Activated naive CD4-positive, alpha-beta T cell treated with anti-CD3 and anti-CD28 coated beads, Interleukin-2, amount 50 U/mL, for 72 hours (primary cell): ENCODE results near the gene SEMA4C. TPM values are rescaled to one million over a fixed set of nuclear protein-coding genes. Genes with fewer than 3 reads are reported as not detected.

Experiments
- ATAC-seq, 2 donors: fragments of 150-1000 bp; cut with Tn5 transposase; 2 replicates each; pipeline ENCODE4 v1.10.0; 2021; ENCODE audit warnings: mild to moderate bottlenecking in 2 of 2, moderate library complexity in 2 of 2
- DNase-seq, 2 donors: peaks; one replicate each; pipeline ENCODE4 v3.0.0; 2021 to 2022; ENCODE audit warnings: low spot score in 2 of 2
- H3K27ac Mint-ChIP-seq, 2 donors: one replicate each; pipeline ENCODE4 v1.8.0; 2022; ENCODE audit warnings: mild to moderate bottlenecking in 2 of 2, mixed read lengths in 2 of 2
- H3K36me3 Mint-ChIP-seq, 2 donors: one replicate each; pipeline ENCODE4 v1.8.0; 2022; ENCODE audit warnings: mixed read lengths in 2 of 2
- H3K9me3 Mint-ChIP-seq, 2 donors: one replicate each; pipeline ENCODE4 v1.8.0; 2022; ENCODE audit warnings: mixed read lengths in 2 of 2
- total RNA-seq, 2 donors: library from RNA; stranded (reverse); gene quantifications; one replicate each; pipeline ENCODE4 v1.2.3, GENCODE V29; 2022

Gene SEMA4C, protein sequence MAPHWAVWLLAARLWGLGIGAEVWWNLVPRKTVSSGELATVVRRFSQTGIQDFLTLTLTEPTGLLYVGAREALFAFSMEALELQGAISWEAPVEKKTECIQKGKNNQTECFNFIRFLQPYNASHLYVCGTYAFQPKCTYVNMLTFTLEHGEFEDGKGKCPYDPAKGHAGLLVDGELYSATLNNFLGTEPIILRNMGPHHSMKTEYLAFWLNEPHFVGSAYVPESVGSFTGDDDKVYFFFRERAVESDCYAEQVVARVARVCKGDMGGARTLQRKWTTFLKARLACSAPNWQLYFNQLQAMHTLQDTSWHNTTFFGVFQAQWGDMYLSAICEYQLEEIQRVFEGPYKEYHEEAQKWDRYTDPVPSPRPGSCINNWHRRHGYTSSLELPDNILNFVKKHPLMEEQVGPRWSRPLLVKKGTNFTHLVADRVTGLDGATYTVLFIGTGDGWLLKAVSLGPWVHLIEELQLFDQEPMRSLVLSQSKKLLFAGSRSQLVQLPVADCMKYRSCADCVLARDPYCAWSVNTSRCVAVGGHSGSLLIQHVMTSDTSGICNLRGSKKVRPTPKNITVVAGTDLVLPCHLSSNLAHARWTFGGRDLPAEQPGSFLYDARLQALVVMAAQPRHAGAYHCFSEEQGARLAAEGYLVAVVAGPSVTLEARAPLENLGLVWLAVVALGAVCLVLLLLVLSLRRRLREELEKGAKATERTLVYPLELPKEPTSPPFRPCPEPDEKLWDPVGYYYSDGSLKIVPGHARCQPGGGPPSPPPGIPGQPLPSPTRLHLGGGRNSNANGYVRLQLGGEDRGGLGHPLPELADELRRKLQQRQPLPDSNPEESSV
- total RNA-seq = 10 to 100 TPM in 1 of 2 donors, 1 to 10 TPM in 1; 6.8 to 10.8 TPM

DNA sequence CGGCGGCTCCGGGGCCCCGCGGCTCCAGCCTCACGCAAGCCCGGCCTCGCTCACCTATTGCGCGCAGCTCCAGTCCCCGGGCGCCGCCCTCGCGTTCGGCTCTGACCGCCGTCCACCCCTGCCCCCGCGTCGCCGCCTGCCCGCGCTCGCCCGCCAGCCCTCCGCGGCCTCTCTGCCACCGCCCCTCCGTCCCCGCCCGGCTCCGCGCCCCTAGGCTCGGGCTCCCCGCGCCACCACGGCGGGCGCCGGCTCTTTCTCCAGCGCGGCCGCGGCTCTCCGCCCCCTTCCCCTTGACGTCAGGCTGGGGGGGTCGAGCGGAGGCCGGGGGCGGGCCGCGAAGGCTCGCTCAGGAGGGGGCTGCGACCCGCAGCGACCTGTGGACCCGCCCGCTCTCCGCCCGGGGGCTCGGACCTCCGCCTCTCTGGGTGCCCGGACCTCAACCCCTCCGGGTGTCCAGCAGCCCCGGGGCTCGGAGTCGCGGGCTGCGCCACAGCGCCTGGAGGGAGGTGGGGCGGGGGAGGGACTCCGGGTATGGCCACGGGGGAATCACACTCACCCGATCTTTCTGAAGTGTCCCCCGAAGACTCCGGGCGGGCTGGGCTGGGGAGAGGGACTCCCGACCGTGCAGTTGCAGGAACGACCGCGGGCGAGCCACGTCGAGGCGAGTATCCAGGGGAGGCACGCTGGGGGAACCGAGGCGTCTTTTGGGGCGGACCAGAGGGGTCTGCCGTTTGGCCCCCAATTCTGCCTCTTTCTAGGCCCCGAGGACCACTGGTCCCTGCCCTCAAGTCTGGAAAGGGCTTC is at the start of gene SEMA4C:
Gene SEMA4C (minus strand): TSS at position 259 of the 804 bp plus-strand sequence. CDS start 2,194 bp downstream, outside the sequence.
- DNase-seq (peak in 1 of 2 donors; percentile 41), ATAC-seq (peak; percentile 15 to 42)
- Mint-ChIP-seq H3K27ac (no peak within 1 kb of the TSS), H3K9me3 (no peaks in the 10 kb centered on the region), H3K36me3 (no peaks in the 10 kb centered on the region)

DNA sequence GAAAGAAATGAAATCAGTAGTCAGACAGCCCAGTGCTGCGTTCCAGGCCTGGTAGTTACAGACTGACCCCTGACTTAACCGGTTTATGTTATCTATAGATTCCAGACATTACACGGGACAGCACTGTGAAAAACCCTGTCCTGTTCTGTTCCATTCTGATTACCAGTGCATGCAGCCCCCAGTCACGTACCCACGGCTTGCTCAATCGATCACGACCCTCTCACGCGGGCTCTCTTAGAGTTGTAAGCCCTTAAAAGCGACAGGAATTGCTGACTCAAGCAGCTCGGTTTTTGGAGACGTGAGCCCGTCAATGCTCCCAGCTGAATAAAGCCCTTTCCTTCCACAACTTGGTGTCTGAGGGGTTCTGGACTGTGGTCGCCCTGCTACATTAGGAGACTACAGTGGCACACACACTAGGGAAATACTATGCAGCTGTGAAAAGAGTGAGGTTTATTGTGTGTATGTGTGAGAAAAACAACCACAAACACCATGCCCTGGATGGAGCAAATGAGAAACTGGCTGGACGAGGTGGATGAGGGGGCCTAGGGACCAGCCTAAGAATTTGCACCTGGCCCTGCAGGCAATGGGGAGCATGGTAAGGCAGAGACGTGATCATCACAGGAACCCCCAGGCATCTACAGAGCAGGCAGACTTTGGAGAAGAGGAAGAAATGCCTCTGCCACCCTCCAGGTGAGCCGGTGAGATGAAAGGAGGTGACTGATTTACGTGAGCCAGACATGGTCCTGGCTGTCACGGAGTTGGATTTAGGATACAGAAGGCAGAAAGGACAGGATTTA is 49.1 kb upstream of the SEMA4C start:
- DNase-seq = no peak
- Mint-ChIP-seq H3K27ac (peak overlapping the region in 1 of 2 donors; percentile 43), H3K9me3 (peaks cover 11 to 20% of the 10 kb centered on the region in 2 donors), H3K36me3 (peaks cover 19 to 27% of the 10 kb centered on the region in 2 donors)
- ATAC-seq = no peak

DNA sequence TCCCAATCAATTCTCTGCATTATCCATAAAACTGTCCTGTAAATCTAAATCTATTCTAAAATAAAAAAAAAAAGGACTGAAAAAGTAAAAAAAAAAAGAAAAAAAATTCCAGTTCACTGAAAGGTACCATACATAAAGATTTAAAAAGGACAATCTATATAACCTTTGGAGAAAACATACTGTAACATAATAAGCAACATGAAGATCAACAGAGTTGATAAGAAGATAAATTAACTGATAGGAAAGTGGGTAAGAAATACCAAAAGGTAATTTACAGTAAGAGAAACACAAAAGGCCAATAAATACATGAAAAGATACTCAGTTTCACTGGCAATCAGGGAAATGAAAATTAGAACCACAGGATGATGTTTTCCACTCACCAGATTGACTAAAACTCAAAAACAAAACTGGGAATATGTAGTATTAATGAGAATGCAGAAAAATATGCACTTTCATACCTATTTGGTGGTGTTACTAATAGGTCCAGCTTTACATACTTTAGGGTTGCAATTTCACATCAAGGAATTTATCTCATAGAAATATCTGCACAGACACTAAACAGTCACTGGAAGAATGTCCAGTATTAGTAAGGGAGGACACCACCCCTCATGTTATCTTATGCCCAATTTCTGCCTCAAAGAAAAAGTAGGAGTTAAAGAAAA is 48.3 kb upstream of the SEMA4C start:
- ATAC-seq (no peak), DNase-seq (no peak)
- Mint-ChIP-seq H3K36me3 (peaks cover 19 to 31% of the 10 kb centered on the region in 2 donors), H3K9me3 (peaks cover 11 to 23% of the 10 kb centered on the region in 2 donors), H3K27ac (no peak overlapping the region)

DNA sequence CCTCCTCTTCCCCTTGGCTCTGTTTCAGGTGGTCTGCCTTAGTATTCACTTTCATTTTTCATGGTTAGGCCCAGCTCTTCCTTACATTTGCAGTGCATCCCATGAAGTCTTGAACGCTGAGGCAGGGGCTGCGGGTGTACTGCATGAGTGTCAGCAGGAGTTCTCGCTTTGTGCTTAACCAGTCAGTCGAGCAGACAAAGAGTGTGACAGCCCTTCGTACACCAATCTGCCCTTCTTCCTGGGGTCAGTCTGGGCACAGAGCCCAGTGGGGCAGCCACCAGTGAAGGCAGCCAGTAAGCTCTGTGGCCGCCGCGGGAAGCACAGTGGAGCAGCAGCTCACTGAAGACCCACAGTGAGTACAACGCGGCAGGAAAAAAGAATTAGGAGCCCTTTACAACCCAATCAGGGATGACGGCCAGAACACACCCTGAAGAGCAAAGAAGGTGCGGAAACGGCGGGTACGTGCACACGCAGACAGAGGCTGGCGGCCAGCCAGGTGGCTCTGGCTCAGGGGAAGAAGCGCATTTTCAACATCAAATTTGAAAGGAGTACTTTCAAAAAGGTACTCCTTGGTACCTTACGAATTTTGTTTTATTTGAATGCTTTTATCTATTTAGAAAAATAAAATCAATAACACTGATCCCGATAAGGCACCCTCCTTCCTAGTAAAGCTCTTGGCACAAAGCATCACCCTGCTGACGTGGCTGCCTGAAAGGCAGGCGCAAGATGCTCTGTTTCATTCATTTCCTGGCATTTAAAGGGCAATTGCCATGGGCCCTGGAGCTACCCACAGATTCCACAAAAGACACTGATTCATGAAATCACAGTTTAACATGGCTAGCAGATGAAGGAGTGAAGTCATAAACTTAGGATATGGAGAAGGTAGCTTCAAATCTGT is 47.0 kb upstream of the SEMA4C start:
- no peak for DNase-seq
- Mint-ChIP-seq H3K9me3 (peaks cover 11 to 23% of the 10 kb centered on the region in 2 donors), H3K27ac (no peak overlapping the region), H3K36me3 (peaks cover 19 to 31% of the 10 kb centered on the region in 2 donors)
- ATAC-seq = no peak

DNA sequence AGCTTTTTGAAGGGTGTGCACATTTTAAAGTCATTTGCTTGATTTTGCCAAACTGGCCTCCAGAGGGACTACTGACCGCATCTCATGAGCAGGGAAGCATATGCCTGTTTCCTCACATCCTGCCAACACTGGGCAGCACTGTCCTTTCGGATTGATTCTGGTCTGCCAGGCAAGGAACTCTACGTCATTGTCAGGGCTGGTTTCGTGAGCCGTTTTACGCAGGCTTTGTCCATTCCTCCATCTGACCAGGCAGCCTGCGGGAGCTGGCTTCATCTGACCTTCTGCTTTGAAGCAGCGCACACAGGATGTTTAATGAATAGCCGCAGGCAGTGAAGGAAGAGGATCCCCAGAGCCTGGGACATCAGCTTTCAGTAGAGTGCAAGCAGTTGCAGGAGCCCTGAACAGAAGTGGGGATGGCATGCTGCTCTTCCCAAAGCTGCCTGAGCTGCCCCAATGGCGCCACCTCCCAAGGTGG is 46.3 kb upstream of the SEMA4C start:
- DNase-seq (no peak), ATAC-seq (no peak)
- Mint-ChIP-seq H3K9me3 (peaks cover 11 to 23% of the 10 kb centered on the region in 2 donors), H3K36me3 (peaks cover 19 to 31% of the 10 kb centered on the region in 2 donors), H3K27ac (no peak overlapping the region)

DNA sequence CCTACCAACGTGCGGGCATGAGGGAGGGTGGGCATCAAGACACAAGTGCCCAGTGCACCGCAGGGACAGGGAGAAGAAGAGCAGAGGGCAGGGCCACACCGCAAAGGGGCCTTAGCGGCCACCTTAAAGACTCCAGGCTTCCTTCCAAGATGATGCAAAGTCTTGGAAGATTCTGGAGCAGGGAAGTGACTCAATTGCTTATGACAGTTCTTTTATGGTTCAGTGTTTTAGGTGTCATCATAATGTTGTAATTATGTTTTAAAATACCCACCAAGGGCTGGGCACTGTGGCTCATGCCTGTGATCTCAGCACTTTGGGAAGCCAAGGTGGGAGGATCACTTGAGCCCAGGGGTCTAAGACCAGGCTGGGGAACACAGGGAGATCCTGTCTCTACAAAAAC is 44.5 kb upstream of the SEMA4C start:
- Mint-ChIP-seq H3K9me3 (peaks cover 11 to 23% of the 10 kb centered on the region in 2 donors), H3K27ac (peak overlapping the region in 1 of 2 donors; percentile 19), H3K36me3 (peaks cover 19 to 31% of the 10 kb centered on the region in 2 donors)
- DNase-seq = no peak
- no peak for ATAC-seq

DNA sequence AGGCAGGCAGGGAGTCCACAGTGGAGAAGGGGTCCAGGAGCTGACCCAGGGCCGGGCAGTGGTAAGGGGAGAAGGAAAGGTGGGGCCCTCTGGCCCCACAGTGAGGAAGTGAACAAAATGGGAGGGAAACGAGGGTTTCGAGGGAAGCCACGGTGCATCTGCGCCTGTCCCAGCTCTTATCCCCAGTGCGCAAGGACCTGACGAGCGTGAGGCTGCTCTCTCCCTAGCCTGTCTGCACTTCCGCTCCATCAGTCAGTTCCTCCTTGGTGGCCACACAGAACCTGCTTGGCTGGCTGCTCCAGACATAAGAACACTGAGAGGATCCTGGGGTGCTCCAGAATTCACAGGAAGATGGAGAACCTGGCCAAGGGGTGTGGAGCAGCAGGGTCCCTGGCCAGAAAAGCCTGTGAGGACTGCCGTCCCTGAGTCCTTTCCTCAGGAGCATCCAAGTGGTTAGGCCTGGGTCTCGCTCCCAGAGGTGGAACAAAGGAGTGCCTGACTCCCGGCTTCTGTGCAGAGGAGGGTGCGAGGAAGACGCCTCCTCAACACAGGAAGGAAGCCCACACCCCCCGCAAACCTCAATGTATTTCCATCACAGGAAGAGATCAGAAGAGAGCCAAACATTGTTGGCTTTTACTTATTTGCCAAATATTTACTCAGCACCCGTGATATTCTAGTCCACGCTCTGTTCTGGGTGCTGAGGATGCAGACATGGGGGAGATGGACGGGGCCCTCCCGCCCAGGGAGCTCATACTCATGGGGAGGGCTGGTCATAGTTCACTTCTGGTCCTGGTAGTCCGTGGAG is 43.7 kb upstream of the SEMA4C start:
- H3K27ac Mint-ChIP-seq = peak overlapping the region; percentile 19 to 63
- peaks cover 19 to 31% of the 10 kb centered on the region in 2 donors for H3K36me3 Mint-ChIP-seq
- ATAC-seq (peak; percentile 86 to 90), DNase-seq (peak in 1 of 2 donors; percentile 43)
- H3K9me3 Mint-ChIP-seq = peaks cover 11 to 23% of the 10 kb centered on the region in 2 donors

DNA sequence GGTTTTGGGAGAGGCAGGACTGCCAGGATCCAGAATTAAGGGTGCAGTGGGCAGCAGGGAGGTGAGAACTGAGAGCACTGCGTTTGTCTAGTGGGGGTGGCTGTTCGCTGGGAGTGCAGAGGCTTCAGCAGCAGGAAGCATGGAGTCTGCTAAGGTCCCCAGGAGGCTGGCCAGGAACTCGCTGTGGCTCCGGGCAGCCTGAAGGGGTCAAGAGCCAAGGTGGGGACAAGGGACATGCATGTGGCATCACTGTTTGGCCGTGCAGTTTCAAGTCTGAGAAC is 43.2 kb upstream of the SEMA4C start:
- Mint-ChIP-seq H3K36me3 (peaks cover 19 to 31% of the 10 kb centered on the region in 2 donors), H3K27ac (peak overlapping the region in 1 of 2 donors; percentile 19), H3K9me3 (peaks cover 11 to 23% of the 10 kb centered on the region in 2 donors)
- no peak for DNase-seq
- peak in 1 of 2 donors; percentile 34 for ATAC-seq

DNA sequence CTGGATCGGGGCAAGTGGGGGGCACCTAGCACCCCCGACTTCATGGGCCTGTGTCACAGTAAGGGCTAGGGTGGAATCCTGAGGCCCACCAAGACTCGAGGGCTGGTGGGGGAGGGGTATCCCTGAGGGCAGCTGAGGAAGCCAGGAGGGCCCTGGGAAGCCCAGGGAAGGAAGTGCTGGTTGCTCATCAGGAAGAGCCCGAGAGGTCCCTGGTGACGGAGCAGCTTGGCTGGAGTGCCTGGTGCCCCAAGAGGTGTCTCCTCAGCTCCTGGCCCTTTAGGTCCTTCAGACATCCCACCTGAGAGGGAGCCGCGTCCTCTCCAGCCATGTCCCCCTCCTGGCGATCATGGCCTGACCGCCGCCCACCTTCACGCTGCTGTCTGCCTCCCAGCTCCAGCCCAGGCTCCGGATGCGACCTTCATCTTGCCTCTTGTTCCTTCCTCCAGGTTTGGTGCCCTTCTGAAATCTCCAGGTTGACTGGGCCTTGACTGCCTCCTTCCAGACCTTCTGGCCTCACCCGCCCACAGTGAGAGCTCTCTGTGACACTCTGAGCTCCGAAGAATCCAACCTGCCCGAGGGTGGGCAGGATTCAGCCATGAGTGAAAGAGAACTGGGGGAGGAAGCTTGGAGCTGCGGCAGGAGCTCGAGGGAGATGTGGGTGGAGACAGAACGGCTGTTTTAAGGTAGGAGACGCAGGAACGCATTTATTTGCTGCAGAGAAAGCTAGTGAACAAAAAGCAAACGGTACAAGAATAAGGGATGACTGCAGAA is 42.7 kb upstream of the SEMA4C start:
- Mint-ChIP-seq H3K9me3 (peaks cover 11 to 22% of the 10 kb centered on the region in 2 donors), H3K27ac (peak overlapping the region; percentile 19 to 78), H3K36me3 (peaks cover 17 to 27% of the 10 kb centered on the region in 2 donors)
- ATAC-seq (peak in 1 of 2 donors; percentile 12), DNase-seq (no peak)

DNA sequence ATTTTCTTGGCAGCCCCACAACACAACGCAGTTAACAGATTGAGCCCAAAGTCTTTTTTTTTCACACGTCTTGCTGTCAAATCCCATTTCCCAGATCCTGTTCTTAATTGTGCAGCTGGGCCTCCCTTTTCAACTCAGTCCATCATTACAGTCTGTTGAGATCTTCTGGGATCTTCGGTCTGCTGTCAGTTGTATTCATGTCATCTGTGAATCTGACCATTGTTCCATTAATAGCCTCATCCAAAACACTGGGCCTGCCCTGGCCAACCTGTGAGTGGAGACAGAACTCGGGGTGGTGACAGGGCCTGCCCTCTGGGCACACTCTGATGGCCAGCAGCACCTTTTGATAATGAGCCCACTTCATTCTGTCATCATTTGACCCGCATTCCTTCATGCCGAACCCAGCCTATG is 39.7 kb upstream of the SEMA4C start:
- peaks cover 0 to 5% of the 10 kb centered on the region in 2 donors for H3K9me3 Mint-ChIP-seq
- H3K27ac Mint-ChIP-seq = no peak overlapping the region
- DNase-seq (no peak), ATAC-seq (no peak)
- peaks cover 0 to 7% of the 10 kb centered on the region in 2 donors for H3K36me3 Mint-ChIP-seq

DNA sequence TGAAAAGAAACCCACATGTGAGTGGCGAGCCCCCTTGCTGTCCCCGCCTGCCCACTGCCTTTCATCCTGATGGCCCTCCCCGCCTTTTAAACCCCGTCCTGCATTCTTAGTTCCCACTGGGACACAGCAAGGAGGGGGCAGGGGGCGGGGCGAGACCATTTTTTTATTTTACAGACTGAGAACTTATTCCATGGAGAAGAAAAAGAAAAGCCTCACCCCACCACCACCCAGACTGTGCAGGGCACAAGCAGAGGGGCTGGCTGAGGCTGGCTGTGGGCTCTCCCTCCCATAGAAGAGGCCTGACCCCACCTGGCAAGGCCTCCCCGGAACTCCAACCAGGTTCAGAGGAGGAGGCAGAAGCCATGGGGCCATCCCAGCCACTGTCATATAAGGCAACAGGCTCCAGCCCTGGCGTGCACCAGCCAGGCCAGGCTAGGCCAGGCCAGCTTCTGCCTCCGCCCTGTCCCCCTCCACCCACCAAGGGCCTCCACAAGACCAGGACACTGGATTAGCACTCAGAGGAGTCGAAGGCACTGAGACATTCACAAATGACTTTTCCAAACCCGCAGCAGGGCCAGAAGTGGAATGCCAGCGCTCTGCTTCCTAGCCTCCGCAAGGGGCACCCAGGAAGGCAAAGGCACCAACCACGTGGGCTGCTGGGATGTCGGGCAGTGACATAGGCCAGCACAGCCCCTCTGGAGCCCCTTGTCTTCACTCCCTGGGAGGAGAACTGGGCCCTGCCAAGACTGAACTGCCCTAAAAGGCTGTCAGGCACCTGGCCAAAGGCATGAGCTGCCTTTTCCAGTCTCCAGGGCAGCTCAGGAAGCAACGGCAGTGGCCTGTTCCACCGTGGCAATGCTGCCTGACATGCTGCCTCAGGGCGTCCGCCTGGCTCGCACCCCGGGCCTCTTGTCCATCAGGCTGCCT is 37.5 kb upstream of the SEMA4C start:
- no peak for ATAC-seq
- Mint-ChIP-seq H3K36me3 (no peaks in the 10 kb centered on the region), H3K9me3 (no peaks in the 10 kb centered on the region), H3K27ac (no peak overlapping the region)
- no peak for DNase-seq

DNA sequence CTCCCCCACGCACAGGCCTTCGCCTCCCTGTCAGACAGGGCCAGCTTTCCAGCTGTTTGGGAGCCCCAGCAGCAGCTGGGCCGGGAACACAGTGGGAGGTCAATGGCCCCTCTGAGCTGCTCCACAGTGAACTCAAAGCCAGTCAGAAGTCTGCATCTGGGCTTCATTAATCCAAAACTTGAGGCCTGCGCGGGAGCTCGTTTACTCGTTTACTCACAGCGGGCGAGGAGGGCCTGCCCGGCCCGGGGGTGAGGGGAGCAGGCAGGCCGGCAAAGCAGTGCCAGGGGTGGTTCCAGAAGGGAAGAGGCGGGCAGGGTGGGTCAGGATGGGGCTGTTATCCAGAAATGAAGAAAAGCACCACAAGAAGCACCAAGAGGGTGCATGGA is 36.8 kb upstream of the SEMA4C start:
- Mint-ChIP-seq H3K36me3 (no peaks in the 10 kb centered on the region), H3K9me3 (no peaks in the 10 kb centered on the region), H3K27ac (peak overlapping the region in 1 of 2 donors; percentile 70)
- DNase-seq (no peak), ATAC-seq (no peak)
